ENCODE results near the gene ENPP6.

Gene ENPP6

DNA sequence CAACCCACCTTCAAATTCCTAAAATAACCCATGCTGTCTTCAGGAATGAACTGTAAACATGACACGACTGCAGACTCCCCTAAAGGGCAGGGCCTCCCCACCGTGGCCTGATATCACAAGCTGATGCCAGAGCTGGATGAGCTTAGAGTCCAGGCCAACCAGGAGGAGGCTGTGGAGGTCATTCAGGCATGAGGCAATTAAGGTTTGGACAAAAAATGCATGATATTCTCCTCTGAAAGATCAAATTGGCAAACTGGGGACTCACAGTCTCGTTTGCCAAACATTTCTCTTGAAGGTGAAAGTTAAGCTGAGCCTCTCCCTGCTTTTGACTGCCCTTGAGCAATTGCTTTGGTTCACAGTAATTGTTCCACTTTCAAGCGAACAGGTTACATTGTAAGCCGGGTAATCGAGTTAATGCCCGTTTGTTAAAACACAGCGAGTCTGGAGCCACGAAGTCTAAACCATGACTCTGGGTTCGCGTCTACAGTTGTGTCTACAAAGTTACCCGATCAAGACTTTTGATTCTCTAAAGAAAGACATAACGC, 105.6 kb downstream of the ENPP6 start:
- H2AFZ ChIP-seq (ENCODE audit: low read length) = no peak overlapping the region
- H3K36me3 ChIP-seq (ENCODE audit: insufficient read depth, low read length) = no peaks in the 10 kb centered on the region
- H3K9ac ChIP-seq (ENCODE audit: low read depth, low read length, poor library complexity, severe bottlenecking) = no peak overlapping the region
- no peaks in the 10 kb centered on the region for H3K79me2 ChIP-seq (ENCODE audit: insufficient read depth, low read length)
- no peaks in the 10 kb centered on the region for H3K9me2 ChIP-seq (replicated peaks; ENCODE audit: low read depth, low read length)
- no peaks in the 10 kb centered on the region for H3F3A ChIP-seq (ENCODE audit: low read depth)
- no peaks in the 10 kb centered on the region for H3K9me3 ChIP-seq (ENCODE audit: insufficient read depth, low read depth, low read length)
- H3K4me3 ChIP-seq (ENCODE audit: low read length, poor library complexity, severe bottlenecking) = no peak overlapping the region
- H3K4me1 ChIP-seq (ENCODE audit: insufficient read depth, low read length, poor library complexity, severe bottlenecking) = no peaks in the 10 kb centered on the region
- H3K4me2 ChIP-seq (ENCODE audit: low read depth, low read length, poor library complexity, severe bottlenecking) = no peak overlapping the region
- H4K20me1 ChIP-seq (ENCODE audit: insufficient read depth, low read length, poor library complexity, severe bottlenecking) = no peaks in the 10 kb centered on the region
- no peaks in the 10 kb centered on the region for H3K27me3 ChIP-seq (ENCODE audit: insufficient read depth, low read length, poor library complexity, severe bottlenecking)
- TF ChIP-seq, protein P1, sequence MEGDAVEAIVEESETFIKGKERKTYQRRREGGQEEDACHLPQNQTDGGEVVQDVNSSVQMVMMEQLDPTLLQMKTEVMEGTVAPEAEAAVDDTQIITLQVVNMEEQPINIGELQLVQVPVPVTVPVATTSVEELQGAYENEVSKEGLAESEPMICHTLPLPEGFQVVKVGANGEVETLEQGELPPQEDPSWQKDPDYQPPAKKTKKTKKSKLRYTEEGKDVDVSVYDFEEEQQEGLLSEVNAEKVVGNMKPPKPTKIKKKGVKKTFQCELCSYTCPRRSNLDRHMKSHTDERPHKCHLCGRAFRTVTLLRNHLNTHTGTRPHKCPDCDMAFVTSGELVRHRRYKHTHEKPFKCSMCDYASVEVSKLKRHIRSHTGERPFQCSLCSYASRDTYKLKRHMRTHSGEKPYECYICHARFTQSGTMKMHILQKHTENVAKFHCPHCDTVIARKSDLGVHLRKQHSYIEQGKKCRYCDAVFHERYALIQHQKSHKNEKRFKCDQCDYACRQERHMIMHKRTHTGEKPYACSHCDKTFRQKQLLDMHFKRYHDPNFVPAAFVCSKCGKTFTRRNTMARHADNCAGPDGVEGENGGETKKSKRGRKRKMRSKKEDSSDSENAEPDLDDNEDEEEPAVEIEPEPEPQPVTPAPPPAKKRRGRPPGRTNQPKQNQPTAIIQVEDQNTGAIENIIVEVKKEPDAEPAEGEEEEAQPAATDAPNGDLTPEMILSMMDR (conservative IDR thresholded peaks at IDR 0.05; ENCODE audit: low read length) = no peak
- no peak for TF ChIP-seq EZH2phosphoT487 (IDR thresholded peaks at IDR 0.05; ENCODE audit: borderline replicate concordance)

DNA sequence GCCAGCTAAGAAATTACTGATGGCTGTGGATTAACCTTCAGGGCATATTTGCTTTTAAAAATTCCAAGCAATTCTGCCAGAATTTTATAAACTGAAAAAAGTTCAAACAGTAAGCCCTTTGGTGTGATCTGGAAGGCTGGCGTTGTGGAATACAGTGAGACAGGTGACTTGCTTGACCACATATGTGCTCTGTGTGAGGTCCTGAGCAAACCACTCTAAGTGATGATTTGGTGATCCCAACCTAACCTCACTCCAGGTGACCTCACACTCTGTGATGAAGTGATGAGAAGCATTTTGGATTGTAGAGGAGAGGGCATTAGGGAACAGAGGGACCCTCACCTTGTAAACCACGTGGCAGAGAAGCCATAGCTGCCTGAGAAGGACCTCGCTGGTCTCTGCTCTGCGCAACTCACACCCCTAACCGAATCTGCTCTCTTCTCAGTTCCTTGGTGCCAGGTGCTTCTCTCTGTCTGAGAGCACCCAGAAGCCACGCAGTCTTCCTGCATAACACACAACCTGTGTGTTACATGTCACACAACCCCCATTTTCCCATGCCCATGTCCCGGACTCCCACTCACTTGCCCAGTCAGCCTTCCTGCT, 106.3 kb downstream of the ENPP6 start:
- H3K9me3 ChIP-seq (ENCODE audit: insufficient read depth, low read depth, low read length) = no peaks in the 10 kb centered on the region
- TF ChIP-seq EZH2phosphoT487 (IDR thresholded peaks at IDR 0.05; ENCODE audit: borderline replicate concordance) = no peak
- TF ChIP-seq, protein P1 (conservative IDR thresholded peaks at IDR 0.05; ENCODE audit: low read length) = no peak
- no peaks in the 10 kb centered on the region for H4K20me1 ChIP-seq (ENCODE audit: insufficient read depth, low read length, poor library complexity, severe bottlenecking)
- no peak overlapping the region for H3K4me2 ChIP-seq (ENCODE audit: low read depth, low read length, poor library complexity, severe bottlenecking)
- no peaks in the 10 kb centered on the region for H3K9me2 ChIP-seq (replicated peaks; ENCODE audit: low read depth, low read length)
- H2AFZ ChIP-seq (ENCODE audit: low read length) = no peak overlapping the region
- H3K79me2 ChIP-seq (ENCODE audit: insufficient read depth, low read length) = no peaks in the 10 kb centered on the region
- no peaks in the 10 kb centered on the region for H3K27me3 ChIP-seq (ENCODE audit: insufficient read depth, low read length, poor library complexity, severe bottlenecking)
- H3F3A ChIP-seq (ENCODE audit: low read depth) = no peaks in the 10 kb centered on the region
- no peak overlapping the region for H3K4me3 ChIP-seq (ENCODE audit: low read length, poor library complexity, severe bottlenecking)
- H3K4me1 ChIP-seq (ENCODE audit: insufficient read depth, low read length, poor library complexity, severe bottlenecking) = no peaks in the 10 kb centered on the region
- H3K9ac ChIP-seq (ENCODE audit: low read depth, low read length, poor library complexity, severe bottlenecking) = no peak overlapping the region
- H3K36me3 ChIP-seq (ENCODE audit: insufficient read depth, low read length) = no peaks in the 10 kb centered on the region

DNA sequence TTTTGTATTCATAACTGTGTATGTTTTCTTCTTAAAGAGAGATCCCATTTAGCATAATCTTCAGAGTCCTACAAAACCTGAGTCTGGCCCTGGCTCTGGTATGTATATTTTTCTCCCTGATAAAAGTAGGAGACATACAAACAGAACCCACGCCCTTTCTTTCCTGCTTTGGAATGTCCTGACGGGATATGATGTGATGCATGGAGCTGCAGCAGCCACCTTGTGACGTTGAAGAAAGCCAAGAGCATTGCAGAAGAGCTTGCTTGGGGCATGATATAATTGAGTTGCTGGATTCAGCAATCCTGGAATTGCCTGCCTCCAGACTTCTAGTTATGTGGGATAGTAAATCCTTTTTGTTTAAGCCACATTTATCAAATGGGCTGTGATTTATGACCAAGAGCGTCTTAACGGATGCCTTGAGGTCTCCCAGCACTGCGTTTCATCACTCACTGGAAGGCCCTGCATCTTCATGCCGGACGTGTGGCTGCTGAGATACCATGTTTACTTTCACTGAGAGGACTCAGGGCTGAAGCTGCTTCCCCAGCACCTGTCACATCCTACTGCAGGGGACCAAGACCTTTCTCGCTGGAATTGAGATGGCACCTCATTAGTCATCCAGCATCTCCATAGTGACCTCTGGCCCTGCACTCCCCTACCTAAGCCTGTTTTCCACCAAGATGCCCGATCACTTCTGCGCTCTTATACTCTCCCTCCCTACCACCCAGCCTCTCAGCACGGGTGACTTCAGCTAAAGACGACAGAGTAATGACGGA, 107.0 kb downstream of the ENPP6 start:
- no peak overlapping the region for H3K4me3 ChIP-seq (ENCODE audit: low read length, poor library complexity, severe bottlenecking)
- no peaks in the 10 kb centered on the region for H3K36me3 ChIP-seq (ENCODE audit: insufficient read depth, low read length)
- no peaks in the 10 kb centered on the region for H3K9me2 ChIP-seq (replicated peaks; ENCODE audit: low read depth, low read length)
- no peaks in the 10 kb centered on the region for H3K9me3 ChIP-seq (ENCODE audit: insufficient read depth, low read depth, low read length)
- H4K20me1 ChIP-seq (ENCODE audit: insufficient read depth, low read length, poor library complexity, severe bottlenecking) = no peaks in the 10 kb centered on the region
- TF ChIP-seq EZH2phosphoT487 (IDR thresholded peaks at IDR 0.05; ENCODE audit: borderline replicate concordance) = no peak
- TF ChIP-seq, protein P1 (conservative IDR thresholded peaks at IDR 0.05; ENCODE audit: low read length) = no peak
- H3F3A ChIP-seq (ENCODE audit: low read depth) = no peaks in the 10 kb centered on the region
- no peak overlapping the region for H3K4me2 ChIP-seq (ENCODE audit: low read depth, low read length, poor library complexity, severe bottlenecking)
- no peaks in the 10 kb centered on the region for H3K79me2 ChIP-seq (ENCODE audit: insufficient read depth, low read length)
- H3K27me3 ChIP-seq (ENCODE audit: insufficient read depth, low read length, poor library complexity, severe bottlenecking) = no peaks in the 10 kb centered on the region
- no peak overlapping the region for H2AFZ ChIP-seq (ENCODE audit: low read length)
- no peaks in the 10 kb centered on the region for H3K4me1 ChIP-seq (ENCODE audit: insufficient read depth, low read length, poor library complexity, severe bottlenecking)
- no peak overlapping the region for H3K9ac ChIP-seq (ENCODE audit: low read depth, low read length, poor library complexity, severe bottlenecking)
